NCI-H1417 treated with DMSO at 0.1 percent for 48 hours (cell line): Measurements from ENCODE around the gene RBM3.
"Not testable (repeated sequence)": the region's sequence is repeated elsewhere in the genome, so short reads cannot be mapped to it uniquely, and the experiment has no call there.

Experiments used
- DNase-seq: peaks from one replicate; lab custom pipeline; 2025; lab: John Stamatoyannopoulos, UW

Gene RBM3

DNA sequence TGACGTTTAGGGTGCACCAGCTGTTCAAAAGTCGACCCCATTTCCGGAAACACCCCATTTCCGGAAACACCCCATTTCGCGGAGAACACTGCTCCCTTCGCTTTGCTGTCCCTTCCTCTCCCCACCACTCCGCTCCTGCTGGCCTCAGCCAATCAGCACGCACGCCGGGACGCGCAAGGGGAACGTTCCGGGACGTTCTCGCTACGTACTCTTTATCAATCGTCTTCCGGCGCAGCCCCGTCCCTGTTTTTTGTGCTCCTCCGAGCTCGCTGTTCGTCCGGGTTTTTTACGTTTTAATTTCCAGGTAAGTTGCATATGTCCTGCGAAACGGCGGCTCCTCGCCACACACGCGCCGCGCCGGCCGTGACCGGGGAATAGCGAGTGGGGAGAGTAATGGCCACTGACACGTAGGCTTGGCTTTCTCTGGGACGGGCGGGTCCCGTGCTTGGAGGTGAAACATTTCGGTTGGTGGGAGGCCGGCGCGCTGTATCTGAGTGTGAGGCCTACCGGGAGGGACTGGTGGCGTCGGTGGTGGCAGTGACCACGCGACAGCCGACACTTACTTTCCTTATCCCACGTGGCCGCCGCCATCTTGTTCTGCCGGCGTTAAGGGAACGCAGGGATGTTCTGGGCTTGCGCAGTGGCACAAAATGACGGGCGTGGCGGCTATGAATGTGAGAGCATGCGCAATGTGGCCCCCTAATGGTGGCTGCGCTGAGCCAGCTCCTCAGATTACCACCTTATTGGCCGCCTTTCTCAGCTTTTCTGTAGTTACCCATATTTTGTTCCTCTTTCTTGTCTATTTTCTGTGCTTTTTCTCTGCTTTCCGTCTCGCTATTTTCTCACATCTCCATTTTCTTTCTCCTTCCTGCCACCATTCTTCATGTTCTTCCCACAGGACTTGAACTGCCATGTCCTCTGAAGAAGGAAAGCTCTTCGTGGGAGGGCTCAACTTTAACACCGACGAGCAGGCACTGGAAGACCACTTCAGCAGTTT, at the start of gene RBM3:
RBM3 (plus strand) TSS at position 215 of the 997 bp plus-strand sequence; CDS start at position 912, 697 bp downstream.
- peak; percentile 59 for DNase-seq

DNA sequence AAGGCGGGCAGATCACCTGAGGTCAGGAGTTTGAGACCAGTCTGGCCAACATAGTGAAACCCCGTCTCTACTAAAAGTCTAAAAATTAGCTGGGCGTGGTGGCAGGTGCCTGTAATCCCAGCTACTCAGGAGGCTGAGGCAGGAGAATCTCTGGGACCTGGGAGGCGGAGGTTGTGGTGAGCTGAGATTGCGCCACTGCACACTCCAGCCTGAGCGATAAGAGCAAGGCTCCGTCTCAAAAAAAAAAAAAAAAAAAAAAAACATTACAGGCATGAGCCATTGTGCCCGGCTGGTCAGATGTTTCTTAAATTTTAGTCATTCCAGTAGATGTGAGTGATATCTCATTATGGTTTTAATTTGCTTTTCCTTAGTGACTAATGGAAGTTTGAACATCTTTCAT, 48.4 kb upstream of the RBM3 start:
- DNase-seq, result not testable (repeated sequence)

DNA sequence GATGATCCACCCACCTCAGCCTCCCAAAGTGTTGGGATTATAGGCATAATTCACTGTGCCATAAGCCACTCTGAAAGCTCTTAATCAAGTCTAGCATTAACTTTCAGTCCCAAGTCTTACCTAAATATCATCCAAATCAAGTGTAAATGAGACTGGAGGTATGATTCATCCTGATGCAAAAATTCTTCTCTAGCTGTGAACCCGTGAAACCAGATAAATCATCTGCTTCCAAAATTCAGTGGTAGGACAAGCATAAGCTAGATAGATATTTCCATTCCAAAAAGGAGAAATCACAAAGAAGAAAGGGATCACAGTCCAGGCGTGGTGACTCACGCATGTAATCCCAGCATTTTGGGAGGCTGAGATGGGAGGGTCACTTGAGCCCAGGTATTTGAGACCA, 43.5 kb upstream of the RBM3 start:
- no peak for DNase-seq

DNA sequence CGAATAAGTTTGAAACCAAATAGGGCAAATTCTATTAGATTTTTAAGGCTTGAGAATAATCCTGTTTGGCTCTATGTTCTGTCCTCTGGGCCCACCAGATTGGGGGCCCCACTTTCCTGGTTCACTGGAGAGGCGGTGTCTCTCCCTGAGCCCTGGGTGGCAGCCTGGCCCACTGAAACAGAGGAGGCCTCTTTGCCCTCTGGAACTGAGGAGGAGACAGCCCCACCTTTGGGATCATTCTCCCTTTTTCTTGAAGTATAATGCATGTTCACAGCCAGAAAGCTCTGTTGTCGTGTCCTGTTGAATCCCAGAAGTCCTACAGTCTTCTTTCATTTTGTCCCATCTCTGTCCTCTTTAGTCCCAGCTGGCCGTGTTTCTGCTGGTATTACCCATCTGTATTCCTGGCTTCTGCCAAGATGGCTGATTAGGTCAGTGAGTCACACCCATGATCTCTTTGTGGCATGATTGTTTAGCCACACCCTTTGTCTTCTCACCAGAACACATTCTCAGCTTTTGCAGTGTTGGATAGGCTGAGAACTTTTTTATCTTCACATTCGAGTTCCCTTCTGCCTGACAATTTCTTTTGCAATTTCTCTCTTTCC, 42.8 kb upstream of the RBM3 start:
- no peak for DNase-seq

DNA sequence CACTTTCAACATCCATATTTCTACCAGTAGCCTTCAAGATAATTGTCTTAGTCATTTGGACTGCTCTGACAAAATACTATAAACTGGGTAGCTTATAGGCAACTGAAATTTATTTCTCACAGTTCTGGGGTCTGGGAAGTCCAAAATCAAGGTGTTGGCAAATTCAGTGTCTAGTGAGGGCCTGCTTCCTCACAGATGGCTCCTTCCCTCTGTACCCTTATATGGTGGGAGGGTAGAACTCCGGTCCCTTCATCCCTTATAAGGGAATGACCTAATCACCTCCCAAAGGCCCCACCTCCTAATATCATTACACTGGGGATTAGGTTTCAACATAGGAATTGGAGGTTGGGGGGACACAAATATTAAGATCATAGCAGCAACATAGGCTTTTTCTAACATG, 42.1 kb upstream of the RBM3 start:
- DNase-seq, result no peak

DNA sequence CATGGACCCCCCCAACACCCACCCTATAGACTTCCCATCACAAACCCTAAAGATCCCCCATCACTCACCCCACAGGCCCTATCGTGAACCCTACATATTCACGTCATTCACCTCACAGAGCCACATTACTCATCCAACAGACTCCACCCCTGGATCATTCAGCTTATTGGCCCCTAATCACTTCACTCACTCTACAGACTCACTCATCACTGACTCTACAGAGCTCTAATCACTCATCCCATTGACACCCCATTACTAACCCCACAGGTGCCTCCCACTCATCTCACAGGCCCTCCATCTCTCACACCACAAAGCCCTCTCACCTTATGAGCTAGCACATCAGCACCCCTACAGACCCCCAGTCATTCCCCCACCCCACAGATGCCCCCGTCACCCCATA, 41.1 kb upstream of the RBM3 start:
- no peak for DNase-seq

DNA sequence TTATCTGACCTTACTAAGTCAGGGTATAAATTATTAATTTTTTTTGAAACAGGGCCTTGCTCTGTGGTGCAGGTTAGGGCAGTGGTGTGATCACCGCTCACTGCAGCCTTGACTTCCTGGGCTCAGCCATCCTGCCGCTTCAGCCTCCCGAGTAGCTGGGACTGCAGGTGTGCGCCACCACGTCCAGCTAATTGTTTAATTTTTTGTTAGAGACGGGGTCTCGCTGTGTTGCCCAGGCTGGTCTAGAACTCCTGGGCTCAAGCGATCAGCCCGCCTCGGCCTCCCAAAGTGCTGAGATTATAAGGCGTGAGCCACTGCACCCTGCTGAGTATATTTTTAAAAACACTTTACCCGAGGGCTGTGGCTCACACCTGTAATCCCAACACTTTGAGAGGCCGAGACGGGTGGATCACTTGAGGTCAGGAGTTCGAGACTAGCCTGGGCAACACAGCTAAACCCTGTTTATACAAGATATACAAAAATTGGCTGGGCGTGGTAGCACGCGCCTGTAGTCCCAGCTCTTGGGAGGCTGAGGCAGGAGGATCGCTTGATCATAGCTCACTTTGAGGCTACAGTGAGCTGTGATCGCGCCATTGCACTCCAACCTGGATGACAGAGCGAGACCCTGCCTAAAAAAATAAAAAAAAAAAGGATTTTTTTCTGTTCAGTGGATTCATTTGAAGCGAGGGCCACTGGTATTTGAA, 35.5 kb upstream of the RBM3 start:
- no peak for DNase-seq

DNA sequence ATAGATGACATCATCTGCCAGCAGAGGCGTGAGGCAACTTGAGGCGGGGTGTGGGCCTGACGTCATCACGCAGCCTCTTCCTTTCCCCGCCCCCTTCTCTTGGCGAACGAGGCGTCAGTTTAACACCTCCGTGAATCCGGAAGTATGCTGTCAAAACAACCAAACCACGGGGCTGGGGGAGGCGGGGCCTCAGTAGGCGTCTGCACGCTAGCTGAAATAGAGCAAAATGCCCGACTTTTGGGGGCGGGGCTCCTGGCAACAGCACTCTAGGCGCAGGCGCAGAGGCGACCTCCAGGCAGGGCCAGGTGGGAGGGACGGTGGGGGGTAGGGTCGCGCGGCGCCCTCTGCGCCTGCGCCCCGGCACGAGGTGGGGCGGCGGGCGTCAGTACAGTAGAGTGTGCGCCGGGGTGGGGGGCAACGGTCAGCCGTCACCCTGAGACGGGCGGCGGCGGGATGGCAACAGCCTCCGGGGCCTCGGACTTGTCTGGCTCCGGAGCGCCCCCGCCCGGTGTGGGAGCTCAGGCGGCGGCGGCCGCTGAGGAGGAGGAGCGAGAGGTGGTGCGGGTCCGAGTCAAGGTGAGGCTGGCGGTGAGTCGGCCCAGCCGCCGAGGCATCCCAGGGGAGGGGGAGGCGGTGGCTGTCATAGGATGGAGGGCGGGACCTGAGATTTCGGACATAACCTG, 34.8 kb upstream of the RBM3 start, which contains the start of gene TBC1D25:
TBC1D25 (plus strand) TSS at position 370 of the 683 bp plus-strand sequence; CDS start at position 454, 84 bp downstream.
- peak; percentile 65 for DNase-seq

DNA sequence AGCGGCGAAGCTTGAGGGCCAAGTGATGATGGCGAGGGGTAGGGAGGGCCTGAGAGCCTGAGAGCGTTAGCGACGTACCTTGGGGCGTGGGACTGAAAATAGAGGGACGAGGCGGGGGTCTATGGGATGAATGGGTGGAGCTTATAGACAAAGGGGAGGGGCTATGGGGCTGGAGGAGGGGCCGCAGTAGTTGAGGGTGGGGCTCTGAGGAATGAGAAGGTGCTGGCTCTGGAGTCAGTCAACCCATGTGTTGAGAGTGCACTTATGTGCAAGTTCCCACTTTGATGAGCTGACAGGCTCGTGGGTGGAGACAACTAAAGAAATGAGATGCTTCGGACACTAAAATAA, 34.3 kb upstream of the RBM3 start:
- DNase-seq, result peak; percentile 5

DNA sequence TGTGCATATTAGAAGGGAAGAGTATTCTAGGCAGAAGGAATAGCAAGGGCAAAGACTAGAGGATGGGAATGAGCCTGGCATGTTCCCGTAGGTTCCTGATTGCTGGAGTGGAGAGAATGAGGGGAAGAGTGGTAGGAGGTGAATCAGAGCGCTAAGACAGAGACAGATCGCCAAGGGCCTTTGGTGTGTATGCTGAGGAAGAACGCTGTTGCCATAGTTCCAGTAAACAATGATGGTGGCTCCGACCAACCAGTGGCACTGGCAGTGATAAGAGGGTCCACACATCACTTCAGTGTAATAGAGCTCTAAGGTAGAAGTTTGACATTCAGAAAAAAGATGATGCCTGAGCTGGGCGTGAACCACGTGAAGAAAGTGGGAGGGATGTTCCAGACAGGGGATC, 33.8 kb upstream of the RBM3 start:
- DNase-seq, result no peak

DNA sequence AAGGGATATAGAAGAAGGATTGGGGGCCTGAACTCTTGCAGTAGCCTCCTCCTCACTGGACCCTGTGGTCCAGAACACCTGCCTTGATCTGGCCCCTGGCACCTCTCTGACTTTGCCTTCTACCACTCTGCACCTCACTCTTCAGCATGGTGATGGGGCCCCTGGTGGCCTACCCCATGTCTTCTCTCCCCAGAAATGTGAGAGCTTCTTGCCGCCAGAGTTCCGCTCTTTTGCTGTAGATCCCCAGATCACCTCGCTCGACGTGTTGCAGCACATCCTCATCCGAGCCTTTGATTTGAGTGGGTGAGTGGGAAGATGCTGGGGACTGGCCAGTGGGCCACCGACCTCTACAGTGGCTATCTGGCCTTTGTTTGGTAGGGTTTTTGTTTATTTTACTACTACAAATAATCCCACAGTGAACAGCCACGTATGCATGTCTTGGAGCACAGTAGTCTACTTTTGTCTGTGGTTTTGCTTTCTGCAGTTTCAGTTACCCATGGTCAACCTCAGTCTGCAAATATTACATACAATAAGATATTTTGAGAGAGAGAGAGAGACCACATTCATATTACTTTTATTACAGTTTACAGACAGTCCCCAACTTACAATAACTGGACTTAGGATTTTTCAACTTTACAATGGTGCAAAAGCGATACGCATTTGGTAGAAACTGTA, 33.0 kb upstream of the RBM3 start:
- DNase-seq, result no peak

DNA sequence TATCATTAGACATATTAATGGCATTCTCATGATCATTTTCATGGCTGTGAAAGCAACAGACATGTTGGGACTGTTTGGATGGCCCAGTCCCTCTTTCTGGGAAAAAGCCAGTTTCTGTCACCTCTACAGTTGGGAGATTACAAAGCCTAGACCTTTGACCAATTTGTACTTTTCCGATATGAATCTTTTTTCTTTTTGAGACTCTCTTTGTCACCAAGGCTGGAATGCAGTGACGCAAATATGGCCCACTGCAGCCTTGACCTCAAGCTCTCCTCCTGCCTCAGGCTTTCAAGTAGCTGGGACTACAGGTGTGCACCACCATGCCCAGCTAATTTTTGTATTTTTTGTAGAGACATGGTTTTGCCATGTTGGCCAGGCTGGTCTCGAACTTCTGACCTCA, 25.4 kb upstream of the RBM3 start:
- DNase-seq, result no peak

DNA sequence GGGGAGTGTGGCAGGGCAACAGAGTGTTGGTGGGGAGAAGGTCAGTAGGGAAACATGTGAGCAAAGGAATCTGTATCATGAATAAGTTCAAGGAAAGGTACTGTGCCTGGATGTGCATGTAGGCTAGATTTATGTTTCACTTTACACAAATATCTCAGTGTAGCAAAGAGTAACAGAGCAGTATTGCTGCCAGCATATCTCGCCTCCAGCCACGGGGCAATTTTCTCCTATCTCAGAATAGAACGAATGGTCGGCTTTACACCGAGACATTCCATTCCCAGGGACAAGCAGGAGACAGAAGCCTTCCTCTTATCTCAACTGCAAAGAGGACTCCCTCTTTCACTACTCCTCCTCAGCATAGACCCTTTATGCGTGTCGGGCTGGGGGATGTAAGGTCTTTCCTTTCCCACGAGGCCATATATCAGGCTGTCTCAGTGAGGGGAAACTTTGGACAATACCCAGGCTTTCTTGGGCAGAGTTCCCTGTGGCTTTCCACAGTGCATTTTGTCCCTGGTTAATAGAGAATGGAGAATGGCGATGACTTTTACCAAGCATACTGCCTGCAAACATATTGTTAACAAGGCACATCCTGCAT, 18.5 kb upstream of the RBM3 start:
- DNase-seq, result not testable (repeated sequence)

DNA sequence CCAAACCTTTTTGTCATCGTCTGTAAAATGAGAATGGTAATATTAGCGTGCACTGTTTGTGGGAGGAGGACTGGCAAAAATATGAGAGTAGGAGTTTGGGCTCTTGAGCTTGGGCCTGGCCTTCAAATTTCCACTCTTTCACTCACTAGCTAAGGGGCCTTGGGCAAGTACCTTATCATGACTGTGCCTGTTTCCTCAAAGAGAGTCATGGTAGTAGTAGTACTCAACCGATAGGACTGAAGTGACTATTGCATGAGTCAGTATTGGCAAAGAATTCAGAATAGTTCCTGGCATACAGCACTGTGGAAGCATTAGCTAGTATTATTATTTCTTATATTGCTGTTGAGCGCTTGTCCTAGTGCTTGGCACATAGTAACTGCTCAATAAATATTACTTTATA, 16.0 kb upstream of the RBM3 start:
- DNase-seq, result no peak

DNA sequence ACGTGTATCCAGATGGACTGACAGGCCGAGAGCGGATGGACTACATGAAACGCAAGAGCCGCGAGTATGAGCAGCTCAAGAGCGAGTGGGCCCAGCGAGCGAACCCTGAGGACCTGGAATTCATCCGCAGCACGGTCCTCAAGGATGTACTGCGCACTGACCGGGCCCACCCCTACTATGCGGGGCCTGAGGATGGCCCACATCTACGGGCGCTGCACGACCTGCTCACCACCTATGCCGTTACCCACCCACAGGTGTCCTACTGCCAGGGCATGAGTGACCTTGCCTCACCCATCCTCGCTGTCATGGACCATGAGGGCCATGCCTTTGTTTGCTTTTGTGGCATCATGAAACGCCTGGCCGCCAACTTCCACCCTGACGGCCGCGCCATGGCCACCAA, 14.6 kb upstream of the RBM3 start:
- DNase-seq, result no peak

DNA sequence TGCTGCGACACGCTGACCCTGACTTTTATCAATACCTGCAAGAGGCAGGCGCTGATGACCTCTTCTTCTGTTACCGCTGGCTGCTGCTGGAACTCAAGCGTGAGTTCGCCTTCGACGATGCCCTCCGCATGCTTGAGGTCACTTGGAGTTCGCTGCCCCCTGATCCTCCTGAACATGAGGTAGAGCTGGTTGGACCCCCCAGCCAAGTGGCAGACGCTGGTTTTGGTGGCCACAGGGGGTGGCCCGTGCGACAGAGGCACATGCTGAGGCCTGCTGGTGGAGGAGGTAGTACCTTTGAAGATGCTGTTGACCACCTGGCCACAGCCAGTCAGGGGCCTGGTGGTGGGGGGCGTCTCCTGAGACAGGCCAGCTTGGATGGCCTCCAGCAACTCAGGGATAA, 14.2 kb upstream of the RBM3 start:
- no peak for DNase-seq

DNA sequence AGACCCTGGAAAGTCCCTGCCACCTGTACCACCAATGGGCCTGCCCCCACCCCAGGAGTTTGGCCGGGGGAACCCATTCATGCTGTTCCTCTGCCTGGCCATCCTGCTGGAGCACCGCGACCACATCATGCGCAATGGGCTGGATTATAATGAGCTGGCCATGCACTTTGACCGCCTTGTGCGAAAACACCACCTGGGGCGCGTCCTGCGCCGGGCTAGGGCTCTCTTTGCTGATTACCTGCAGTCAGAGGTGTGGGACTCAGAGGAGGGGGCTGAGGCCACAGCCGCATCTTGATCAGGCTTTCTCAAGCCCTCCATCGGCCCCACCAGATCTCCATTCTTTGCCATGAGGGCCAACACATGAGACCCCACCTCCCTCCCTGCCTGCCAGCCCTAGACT, 13.6 kb upstream of the RBM3 start:
- no peak for DNase-seq

DNA sequence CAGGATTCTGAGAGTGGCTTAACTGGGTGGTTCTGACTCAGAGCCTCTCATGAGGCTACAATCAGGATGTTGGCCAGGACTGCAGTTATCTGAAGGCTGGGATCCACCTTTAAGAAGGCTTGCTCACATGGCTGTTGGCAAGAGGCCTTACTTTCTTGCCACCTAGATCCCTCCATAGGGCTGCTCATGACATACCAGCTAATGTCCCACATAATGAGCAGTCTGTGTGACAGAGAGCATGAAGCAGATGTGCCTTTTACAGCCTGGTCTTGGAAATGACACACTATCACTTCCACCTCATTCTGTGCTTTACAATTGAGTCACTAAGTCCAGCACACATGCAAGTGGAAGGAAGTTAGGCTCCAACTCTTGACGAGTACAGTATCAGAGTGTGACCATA, 4.3 kb upstream of the RBM3 start:
- no peak for DNase-seq

DNA sequence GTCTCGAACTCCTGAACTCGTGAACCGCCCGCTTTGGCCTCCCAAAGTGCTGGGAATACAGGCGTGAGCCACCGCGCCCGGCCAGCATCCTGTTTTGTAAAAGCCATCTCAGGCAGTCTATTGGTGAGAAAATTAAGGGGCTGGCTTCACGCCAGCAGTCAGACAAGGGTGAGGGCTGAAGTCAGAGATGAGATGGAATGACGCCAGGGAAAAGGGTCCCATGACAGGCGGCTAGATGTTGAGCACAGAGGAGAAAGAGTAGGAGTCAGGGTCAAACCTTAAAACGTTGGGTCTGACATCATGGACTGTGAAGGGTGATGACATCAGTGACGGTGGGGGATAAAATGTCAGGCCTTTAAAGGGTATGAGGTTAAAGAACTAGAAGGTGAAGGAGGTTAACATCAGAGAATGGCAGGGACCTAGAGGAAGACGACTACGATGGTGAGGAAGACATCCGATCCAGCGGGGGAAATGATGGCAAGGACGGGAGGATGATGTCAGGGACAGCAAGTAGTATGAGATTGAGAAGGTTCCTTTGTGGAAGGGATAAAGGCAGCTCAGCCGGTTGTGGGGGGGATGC, 504 bp upstream of the RBM3 start:
- no peak for DNase-seq

DNA sequence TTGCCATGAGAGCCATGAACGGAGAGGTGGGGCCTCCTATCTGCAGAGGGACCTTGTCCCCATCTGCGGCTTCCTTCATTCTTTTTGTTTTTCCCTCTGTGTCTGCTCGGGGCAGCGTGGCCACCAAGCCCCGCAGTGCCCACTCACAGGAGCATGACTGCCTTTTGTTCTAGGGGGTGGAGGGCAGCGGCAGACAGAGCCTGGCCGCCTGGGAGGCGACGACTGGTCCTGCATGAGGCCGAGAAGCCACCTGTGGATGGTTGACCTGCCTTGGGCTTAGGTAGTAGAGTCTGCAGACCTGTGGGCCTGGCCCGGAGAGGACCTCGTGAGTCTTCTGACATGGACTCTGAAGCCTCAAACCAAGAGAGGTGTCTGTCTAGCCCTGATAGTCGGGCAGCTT, 1.4 kb downstream of the RBM3 start:
- no peak for DNase-seq

DNA sequence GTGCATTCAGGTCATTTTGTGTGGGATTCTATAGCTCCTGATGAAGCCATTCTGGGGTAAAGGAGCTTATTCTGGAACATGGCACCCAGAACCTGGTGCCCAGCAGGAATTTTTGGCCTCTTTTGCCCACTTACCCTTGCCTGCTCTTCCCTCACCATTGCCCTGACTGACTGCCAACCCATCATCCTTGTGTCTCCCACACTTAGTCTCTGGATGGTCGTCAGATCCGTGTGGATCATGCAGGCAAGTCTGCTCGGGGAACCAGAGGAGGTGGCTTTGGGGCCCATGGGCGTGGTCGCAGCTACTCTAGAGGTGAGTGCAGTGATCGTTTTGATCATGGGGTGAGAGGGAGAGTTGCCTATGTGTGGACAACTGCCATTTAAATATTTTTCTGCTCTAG, 1.8 kb downstream of the RBM3 start:
- no peak for DNase-seq
